Globus pallidus (tissue), 1 donor: ENCODE results near the gene PGC.

ENCODE experiments used
- DNase-seq: peaks from one replicate; pipeline ENCODE4 v3.0.0-alpha.2; 2015; ENCODE audit warnings: low spot score

Gene PGC

GRCh38 chr6:41730531-41731436 lies 16.4 kb downstream of the PGC start:
- DNase-seq, result peak; percentile 55

- DNase-seq, result peak; percentile 5
Measured at GRCh38 chr6:41729624-41730023, 17.6 kb downstream of the PGC start.

- peak; percentile 3 for DNase-seq
Measured at GRCh38 chr6:41728954-41729353, 18.2 kb downstream of the PGC start.

GRCh38 chr6:41728073-41728936 lies 18.9 kb downstream of the PGC start:
- peak; percentile 65 for DNase-seq

- peak; percentile 1 for DNase-seq
Measured at GRCh38 chr6:41727705-41728072, 19.5 kb downstream of the PGC start.

GRCh38 chr6:41726876-41727275 lies 20.3 kb downstream of the PGC start:
- no peak for DNase-seq

GRCh38 chr6:41724586-41725501 lies 22.4 kb downstream of the PGC start:
- peak; percentile 10 for DNase-seq

GRCh38 chr6:41724228-41724580 lies 23.0 kb downstream of the PGC start:
- DNase-seq, result peak; percentile 7

GRCh38 chr6:41723530-41724227 lies 23.5 kb downstream of the PGC start:
- peak; percentile 66 for DNase-seq

- DNase-seq, result peak; percentile 5
Measured at GRCh38 chr6:41722969-41723529, 24.1 kb downstream of the PGC start.

GRCh38 chr6:41721414-41721813 lies 25.8 kb downstream of the PGC start:
- DNase-seq, result no peak

- DNase-seq, result no peak
Measured at GRCh38 chr6:41720783-41721182, 26.4 kb downstream of the PGC start.

- DNase-seq, result peak; percentile 21
Measured at GRCh38 chr6:41720262-41720620, 27.0 kb downstream of the PGC start.

GRCh38 chr6:41719436-41720261 lies 27.5 kb downstream of the PGC start:
- peak; percentile 2 for DNase-seq

GRCh38 chr6:41718828-41719227 lies 28.4 kb downstream of the PGC start:
- DNase-seq, result no peak

GRCh38 chr6:41717392-41717736 lies 29.8 kb downstream of the PGC start:
- DNase-seq, result no peak

- no peak for DNase-seq
Measured at GRCh38 chr6:41716516-41717391, 30.4 kb downstream of the PGC start.

GRCh38 chr6:41715795-41716515 lies 31.2 kb downstream of the PGC start:
- no peak for DNase-seq
